ES-I3 (cell line): ENCODE measurements around the gene ZNF750.

Source experiments
- H3K36me3 ChIP-seq: 2 replicates; pipeline ENCODE4 v1.6.1; 2013; ENCODE audit warnings: mild to moderate bottlenecking, low read length, control low read depth, moderate library complexity; ENCODE audit not compliant: insufficient read depth
- H3K4me1 ChIP-seq: 2 replicates; pipeline ENCODE4 v1.6.1; 2013; ENCODE audit warnings: mild to moderate bottlenecking, control low read depth, low read length; ENCODE audit not compliant: insufficient read depth
- H3K9ac ChIP-seq: 2 replicates; pipeline ENCODE4 v1.6.1; 2013; ENCODE audit warnings: low read depth, mild to moderate bottlenecking, low read length, moderate library complexity
- H3K9me3 ChIP-seq: 2 replicates; pipeline ENCODE4 v1.6.1; 2013; ENCODE audit warnings: mild to moderate bottlenecking, low read length, moderate library complexity; ENCODE audit not compliant: control insufficient read depth, insufficient read depth

Gene ZNF750

DNA sequence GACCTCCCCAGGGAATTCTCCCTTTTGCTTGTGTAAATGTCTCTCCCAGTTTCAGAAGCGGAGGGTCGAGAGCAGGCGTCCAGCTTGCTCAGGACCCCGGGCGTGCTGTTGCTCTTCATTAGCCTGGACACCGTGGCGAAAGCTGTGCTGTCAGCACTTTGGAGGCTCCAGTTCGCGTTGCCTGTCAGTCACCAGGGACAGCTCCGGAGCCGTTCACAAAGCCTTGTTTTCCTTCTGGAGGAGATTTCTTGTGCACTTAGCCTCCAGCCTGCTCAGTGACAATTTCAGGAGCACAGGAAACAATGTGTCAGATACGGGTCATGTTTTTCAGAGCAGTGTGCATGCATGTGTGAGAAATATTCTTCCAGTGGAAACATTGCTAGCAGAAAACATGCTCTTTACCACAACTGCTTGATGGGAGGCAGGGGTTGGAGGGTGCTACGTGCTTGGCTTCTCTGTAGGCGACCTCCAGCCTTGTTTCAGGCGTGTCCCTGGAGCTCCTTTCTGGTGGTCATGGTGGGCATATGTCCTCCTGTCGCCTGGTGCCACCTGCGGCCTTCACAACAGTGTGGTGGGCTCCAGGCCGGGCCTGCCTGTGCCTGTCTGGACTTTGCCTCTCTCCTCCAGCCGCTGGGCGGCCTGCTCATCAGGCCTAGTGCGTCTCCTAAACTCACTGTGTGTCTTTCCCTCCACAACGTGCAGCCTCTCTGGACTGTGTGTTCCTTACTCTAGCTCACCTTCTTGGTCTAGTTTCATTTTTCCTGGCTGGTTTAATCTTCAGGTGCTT, 29.0 kb downstream of the ZNF750 start:
- Histone ChIP-seq H3K4me1 (no peaks in the 10 kb centered on the region), H3K9me3 (no peaks in the 10 kb centered on the region), H3K36me3 (peaks cover 26% of the 10 kb centered on the region), H3K9ac (no peak overlapping the region)

DNA sequence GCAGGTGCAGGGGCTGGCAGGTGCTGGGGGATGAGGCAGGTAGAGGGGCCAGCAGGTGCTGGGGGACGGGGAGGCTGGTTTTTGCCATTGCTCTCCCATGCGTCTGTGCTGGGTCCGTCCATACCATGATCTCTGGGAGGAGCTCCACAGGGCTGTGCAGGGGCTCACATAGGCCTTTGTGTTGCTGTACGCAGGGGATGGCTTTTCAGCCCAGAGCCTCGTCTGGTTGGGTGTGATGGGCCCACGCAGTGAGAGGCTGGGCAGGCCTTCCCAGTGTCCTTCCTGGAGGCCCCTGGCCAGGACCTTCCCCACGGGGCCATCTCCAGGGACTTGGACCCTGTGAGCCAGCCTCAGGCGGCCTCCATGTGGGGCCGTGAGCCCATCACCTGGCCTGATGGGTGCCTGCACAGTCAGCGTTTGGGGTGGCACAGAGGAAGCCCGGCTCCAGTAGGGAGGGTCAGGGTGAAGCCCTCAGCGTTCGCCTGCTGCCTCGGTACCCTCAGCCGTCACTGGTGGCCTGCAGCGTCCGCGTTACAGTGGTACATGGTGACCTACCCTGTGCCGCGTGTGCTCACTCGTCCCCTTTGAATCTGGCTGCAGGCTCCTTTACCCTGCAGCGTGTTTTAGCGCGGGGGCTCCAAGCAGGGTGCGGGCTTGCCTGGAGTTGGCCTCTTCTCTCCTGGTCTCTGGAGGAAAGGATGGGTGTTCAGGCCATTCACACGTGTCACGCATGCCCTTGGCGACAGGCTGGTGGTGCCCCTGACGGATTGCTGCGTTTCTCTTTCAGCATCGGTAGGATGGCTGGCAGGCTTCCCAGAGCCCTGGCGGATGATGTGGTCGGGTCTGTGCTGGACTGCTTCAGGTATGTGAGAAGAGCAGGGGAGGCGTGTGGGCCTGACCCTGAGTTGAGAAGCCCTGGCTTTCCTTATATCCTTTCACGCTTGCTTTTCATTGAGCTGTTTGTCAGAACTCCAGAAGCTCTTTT, 30.6 kb downstream of the ZNF750 start:
- peaks cover 16% of the 10 kb centered on the region for H3K36me3 ChIP-seq
- no peak overlapping the region for H3K9ac ChIP-seq
- no peaks in the 10 kb centered on the region for H3K9me3 ChIP-seq
- H3K4me1 ChIP-seq, result no peaks in the 10 kb centered on the region

DNA sequence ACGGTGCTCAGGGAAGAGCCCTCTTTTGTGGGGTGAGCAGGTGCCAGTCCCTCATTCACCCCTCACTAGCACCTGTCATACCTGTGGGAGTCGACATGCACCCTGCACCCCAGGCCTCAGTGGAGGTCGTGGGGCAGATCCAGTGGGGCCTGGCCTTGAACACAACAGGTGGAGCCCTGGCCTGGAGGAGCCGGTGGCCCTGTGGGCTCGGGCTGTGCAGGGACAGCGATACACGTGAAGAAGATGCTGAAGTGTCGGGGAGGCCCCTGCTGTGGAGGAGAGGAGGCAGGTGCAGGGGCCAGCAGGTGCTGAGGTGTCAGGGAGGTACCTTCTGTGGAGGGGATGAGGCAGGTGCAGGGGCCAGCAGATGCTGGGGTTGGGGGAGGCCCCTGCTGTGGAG, 31.8 kb downstream of the ZNF750 start:
- Histone ChIP-seq H3K9ac (no peak overlapping the region), H3K4me1 (no peaks in the 10 kb centered on the region), H3K9me3 (no peaks in the 10 kb centered on the region), H3K36me3 (peaks cover 16% of the 10 kb centered on the region; the same call in 1 of the 2 replicates)

DNA sequence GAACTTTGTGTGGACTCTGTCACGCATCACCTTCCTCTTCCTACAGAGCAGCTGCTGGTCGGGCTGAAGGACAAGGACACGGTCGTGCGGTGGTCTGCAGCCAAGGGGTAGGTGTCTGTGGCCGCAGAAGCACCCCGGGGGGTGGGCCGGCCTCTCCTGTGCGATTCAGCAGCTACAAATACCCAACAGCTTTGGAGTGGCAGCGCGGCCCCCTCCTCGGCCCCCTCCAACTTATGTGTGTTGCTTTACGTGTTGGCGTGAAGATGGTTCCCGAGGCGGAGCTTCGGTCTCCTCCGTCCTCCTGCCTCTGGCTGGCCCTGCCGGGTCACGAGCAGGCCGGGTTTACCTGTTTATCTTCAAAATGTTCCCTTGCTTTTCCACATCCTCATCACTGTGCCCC, 32.3 kb downstream of the ZNF750 start:
- H3K4me1 ChIP-seq, result no peaks in the 10 kb centered on the region
- no peak overlapping the region for H3K9ac ChIP-seq
- H3K36me3 ChIP-seq, result peaks cover 16% of the 10 kb centered on the region; the same call in 1 of the 2 replicates

DNA sequence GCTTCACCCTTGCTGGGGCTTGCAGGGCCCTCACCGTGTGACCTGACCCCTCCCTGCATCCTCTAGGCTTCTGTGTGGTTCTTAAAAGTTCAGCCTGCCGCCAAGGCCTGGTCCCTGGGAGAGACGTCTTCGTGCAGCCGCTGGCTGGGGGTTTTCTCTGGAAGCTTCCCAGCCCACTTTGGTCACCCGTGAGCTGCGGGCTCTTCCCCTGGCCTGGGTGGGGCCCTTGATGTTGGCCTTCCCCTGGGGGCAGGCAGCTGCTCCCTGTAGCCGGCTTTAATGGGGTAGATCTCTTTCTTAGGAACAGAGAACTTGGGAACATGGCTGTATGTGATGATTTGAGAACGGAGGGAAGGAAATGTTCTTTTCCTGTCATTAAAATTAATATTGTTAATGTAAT, 32.7 kb downstream of the ZNF750 start:
- H3K9me3 ChIP-seq, result no peaks in the 10 kb centered on the region
- H3K36me3 ChIP-seq, result peaks cover 13% of the 10 kb centered on the region; the same call in 1 of the 2 replicates
- no peak overlapping the region for H3K9ac ChIP-seq
- H3K4me1 ChIP-seq, result no peaks in the 10 kb centered on the region

More for the DNA sequence above, 32.3 kb downstream of the ZNF750 start:
- H3K9me3 ChIP-seq, result no peaks in the 10 kb centered on the region

DNA sequence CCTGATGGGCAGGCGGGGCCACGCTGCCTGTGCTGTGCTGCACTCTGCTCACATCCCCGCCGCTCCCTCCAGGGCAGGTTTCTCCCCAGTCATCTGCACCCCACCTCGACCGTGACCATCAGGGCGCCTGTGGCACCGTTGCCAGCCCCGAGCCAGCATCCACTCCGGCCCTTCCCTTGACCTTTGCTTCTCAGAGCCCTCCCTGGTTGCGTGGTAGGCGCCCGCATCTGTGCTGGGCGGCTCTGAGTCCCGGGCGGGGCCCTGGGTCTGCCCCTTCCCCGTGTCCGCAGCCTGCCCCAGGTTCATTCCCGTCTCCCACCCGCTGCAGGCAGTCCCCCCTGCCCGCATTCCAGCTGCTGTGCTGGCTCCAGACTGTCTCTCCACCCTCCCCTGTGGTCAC, 33.2 kb downstream of the ZNF750 start:
- no peak overlapping the region for H3K9ac ChIP-seq
- 0 out of 2 replicates have a peak, but pooled peaks cover 12% of the 10 kb centered on the region for H3K36me3 ChIP-seq
- H3K9me3 ChIP-seq, result no peaks in the 10 kb centered on the region
- no peaks in the 10 kb centered on the region for H3K4me1 ChIP-seq

DNA sequence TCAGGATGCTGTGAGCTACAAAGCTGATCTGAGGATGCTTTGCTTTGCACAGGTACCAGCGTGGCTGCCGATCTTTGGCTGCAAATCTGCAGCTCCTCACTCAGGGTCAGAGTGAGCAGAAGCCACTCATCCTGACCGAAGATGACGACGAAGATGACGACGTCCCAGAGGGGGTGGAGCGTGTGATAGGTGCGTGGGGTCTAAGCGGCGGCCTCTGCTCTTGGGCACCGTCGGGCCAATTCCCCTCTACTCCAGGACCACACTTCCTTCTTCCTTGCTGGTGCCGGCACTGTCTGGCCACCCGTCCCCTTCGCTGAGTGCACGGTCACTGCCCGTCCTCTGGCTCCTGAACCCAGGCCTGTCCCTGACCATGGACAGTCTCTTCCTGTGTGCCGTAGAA, 34.0 kb downstream of the ZNF750 start:
- H3K36me3 ChIP-seq, result 0 out of 2 replicates have a peak, but pooled peaks cover 7% of the 10 kb centered on the region
- no peak overlapping the region for H3K9ac ChIP-seq
- no peaks in the 10 kb centered on the region for H3K9me3 ChIP-seq
- no peaks in the 10 kb centered on the region for H3K4me1 ChIP-seq

DNA sequence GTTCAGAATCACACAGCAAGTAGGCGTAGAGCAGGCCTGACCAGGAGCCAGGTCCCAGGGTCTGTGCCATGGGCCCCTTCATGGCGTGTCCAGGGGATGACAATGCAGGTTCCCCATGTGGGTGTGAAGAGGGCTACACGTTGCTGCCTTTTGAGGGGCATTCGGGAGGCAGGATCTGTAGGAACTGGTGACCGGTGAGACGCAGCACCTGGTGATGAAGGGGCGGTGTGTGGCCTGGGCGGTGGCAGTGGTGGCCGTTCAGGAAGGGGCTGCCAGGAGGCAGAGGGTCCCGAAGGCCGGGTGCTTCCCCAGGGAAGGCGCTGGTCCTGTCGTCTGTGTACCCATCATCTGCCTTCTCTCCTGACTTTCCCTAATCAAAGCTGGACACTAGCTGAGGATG, 34.6 kb downstream of the ZNF750 start:
- no peaks in the 10 kb centered on the region for H3K9me3 ChIP-seq
- no peaks in the 10 kb centered on the region for H3K4me1 ChIP-seq
- 0 out of 2 replicates have a peak, but pooled peaks cover 8% of the 10 kb centered on the region for H3K36me3 ChIP-seq
- H3K9ac ChIP-seq, result no peak overlapping the region

DNA sequence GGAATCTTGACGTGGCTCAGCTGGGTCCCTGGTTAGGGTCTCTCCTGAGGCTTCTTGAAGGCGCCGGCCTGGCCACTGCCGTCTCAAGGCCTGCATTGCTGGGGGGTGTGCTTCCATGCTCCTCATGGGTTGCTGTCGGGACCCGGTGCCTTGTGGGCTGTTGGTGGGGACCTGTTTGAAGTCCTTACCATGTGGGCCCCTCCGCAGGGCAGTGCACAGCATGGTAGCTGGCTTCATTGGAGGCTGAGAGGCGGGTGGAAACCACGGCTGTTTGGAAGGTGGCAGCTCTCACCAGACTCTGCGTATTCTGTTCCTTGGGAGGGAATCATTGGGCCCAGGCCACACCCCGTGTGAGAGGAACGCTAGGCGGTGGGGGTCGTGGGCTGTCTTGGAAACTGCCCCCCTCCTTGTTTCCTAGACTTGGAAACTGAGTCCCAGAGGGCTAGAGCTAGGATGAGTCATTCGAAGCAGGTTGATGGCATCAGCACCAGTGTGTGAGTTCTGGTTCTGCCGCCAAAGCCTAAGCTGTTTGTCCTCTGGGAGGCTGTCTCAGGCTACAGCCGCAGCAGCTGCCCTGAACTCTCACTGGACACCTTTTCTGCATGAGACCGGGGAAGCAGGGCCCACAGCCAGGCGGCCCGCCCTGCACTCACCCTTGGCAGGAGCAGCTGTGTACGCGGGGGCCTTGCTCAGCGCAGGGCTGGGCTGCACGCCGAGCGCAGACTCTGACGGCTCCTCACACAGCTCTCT, 35.2 kb downstream of the ZNF750 start:
- peaks cover 14% of the 10 kb centered on the region; the same call in 1 of the 2 replicates for H3K36me3 ChIP-seq
- H3K4me1 ChIP-seq, result no peaks in the 10 kb centered on the region
- H3K9ac ChIP-seq, result no peak overlapping the region
- H3K9me3 ChIP-seq, result no peaks in the 10 kb centered on the region

DNA sequence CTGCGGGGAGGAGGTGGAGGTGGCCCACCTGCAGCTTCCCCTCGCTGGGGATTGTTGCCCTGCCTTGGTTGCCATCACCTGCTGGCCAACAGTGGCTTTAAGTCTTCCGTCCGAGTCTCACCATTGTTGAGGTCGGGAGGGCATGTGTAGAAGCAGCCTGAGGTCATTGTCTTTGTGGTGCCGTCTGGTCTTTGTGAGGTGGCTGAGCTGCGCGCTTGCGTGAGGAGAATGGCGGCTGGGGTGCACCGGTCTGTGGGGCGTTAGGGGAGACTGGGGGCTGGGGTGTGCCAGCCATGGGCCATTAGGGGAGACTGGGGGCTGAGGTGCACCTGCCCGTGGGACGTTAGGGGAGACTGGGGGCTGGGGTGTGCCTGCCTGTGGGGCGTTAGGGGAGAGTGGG, 36.2 kb downstream of the ZNF750 start:
- Histone ChIP-seq H3K4me1 (no peaks in the 10 kb centered on the region), H3K9me3 (no peaks in the 10 kb centered on the region), H3K9ac (no peak overlapping the region), H3K36me3 (peaks cover 21% of the 10 kb centered on the region)

DNA sequence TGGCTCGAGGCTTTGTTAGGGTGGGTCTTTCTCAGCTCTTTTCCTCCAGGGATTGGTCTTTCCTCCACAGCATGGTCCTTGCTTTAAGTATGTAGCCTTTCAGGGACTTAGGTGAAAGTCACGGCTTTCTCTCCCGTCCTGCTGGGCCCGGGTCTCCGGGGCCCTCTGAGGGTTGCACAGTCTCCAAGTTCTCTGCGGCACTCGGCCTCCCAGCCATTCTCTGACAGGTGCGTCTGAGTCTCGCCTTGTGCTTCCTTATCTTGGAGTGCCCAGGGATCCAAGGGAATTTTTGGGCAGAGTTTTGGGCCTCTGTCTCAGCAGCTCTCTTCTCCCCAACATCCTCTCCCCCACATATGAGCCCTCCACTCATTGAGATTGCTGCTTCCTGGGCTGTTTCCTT, 36.6 kb downstream of the ZNF750 start:
- Histone ChIP-seq H3K9me3 (no peaks in the 10 kb centered on the region), H3K9ac (no peak overlapping the region), H3K4me1 (no peaks in the 10 kb centered on the region), H3K36me3 (peaks cover 22% of the 10 kb centered on the region)

DNA sequence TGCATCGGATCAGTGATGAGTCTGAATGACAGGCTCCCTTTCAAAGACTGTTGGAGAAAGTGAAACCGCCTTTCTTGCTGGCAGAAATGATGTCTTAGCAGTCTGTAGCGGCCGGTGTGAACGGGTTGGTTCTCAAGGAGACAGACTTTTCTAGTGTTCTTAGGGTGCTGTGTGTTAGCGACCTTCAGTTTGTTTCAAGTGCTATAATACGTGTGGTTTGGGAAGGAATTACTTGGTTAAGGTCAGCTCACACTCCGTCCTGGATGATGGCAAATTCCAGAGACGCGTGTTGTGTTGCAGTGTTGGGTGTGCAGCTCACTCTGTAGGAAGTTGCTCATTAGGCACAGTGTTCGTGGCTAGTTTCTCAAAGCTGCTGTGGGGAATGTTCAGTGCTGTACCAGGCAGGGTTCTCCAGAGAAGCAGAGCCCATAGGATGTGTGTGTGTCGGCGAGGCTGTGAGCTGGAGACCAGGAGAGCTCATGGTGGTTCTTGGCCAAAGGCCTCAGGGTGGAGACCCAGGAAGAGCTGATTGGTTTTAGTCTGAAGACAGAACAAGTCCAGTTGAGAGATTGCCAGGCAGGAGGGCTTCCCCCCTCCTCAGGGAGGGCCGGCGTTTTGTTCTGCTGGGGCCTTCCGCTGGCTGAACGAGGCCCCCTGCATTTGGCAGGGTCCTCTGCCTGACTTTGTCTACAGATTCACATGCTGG, 37.6 kb downstream of the ZNF750 start:
- Histone ChIP-seq H3K4me1 (no peaks in the 10 kb centered on the region), H3K9ac (no peak overlapping the region), H3K9me3 (no peaks in the 10 kb centered on the region), H3K36me3 (peaks cover 21% of the 10 kb centered on the region)

DNA sequence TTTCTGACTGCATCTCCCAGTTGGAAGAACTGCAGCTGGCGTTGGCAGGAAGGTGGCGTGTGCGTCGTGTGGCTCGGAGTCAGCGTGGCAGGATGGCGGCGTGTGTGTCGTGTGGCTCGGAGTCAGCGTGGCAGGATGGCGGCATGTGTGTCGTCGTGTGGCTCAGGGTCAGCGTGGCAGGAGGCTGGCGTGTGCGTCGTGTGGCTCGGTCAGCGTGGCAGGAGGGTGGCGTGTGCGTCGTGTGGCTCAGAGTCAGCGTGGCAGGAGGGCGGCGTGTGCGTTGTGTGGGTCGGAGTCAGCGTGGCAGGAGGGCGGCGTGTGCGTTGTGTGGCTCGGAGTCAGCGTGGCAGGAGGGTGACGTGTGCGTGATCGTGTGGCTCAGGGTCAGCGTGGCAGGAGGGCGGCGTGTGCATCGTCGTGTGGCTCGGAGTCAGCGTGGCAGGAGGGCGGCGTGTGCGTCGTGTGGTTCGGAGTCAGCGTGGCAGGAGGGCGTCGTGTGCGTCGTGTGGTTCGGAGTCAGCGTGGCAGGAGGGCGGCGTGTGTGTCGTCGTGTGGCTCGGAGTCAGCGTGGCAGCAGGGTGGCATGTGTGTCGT, 38.3 kb downstream of the ZNF750 start:
- H3K9ac ChIP-seq, result no peak overlapping the region
- H3K9me3 ChIP-seq, result no peaks in the 10 kb centered on the region
- peaks cover 19% of the 10 kb centered on the region for H3K36me3 ChIP-seq
- H3K4me1 ChIP-seq, result no peaks in the 10 kb centered on the region
